H1 (cell line): ENCODE data around the gene DENND1A. TPM values are rescaled to one million over a fixed set of nuclear protein-coding genes. Genes with fewer than 3 reads are reported as not detected.

Source experiments
- ASH2L ChIP-seq: fragments of 200-600, 300-600 bp; sonication (generic); IDR thresholded peaks from one replicate; pipeline ENCODE4 v1.7.1; 2017; ENCODE audit warnings: low read length
- BCL11A ChIP-seq, 2 experiments: IDR thresholded peaks; one replicate each; pipeline ENCODE4 v1.6.1; 2011; ENCODE audit warnings: low read depth in 2 of 2, low read length in 2 of 2, mild to moderate bottlenecking in 2 of 2
- BRCA1 ChIP-seq: IDR thresholded peaks from 2 replicates; pipeline ENCODE4 v1.6.1; 2012; ENCODE audit warnings: low read depth, low read length, improper control_type of control experiment
- CHD1 ChIP-seq: IDR thresholded peaks from 2 replicates; pipeline ENCODE4 v1.6.1; 2012; ENCODE audit warnings: low read depth, low read length, improper control_type of control experiment
- EGR1 ChIP-seq: IDR thresholded peaks from 2 replicates; pipeline ENCODE4 v1.6.1; 2011; ENCODE audit warnings: low read depth, low read length, borderline replicate concordance
- HDAC6 ChIP-seq: IDR thresholded peaks from one replicate; pipeline ENCODE4 v1.7.1; 2012; ENCODE audit warnings: low read depth, mild to moderate bottlenecking, inconsistent platforms, low read length, moderate library complexity
- JUN ChIP-seq: IDR thresholded peaks from 2 replicates; pipeline ENCODE4 v1.6.1; 2011; ENCODE audit warnings: low read depth, mild to moderate bottlenecking, improper control_type of control experiment, low read length
- PHF8 ChIP-seq: fragments of 200-600 bp; sonication (generic); conservative IDR thresholded peaks from 2 replicates; pipeline ENCODE4 v1.7.1; 2012; ENCODE audit warnings: low read depth, mild to moderate bottlenecking, inconsistent platforms, low read length, moderate library complexity
- POLR2AphosphoS5 ChIP-seq: IDR thresholded peaks from 2 replicates; pipeline ENCODE4 v1.6.1; 2011; ENCODE audit warnings: low read depth, low read length
- POU5F1 ChIP-seq: IDR thresholded peaks from 2 replicates; pipeline ENCODE4 v1.6.1; 2011; ENCODE audit warnings: low read depth, mild to moderate bottlenecking, low read length, moderate library complexity
- SIN3A ChIP-seq, 2 experiments: IDR thresholded peaks in 1 of 2; conservative IDR thresholded peaks in 1 of 2; 2 replicates each; pipeline ENCODE4 v1.6.1; 2011 to 2012; ENCODE audit warnings: low read length in 2 of 2, improper control_type of control experiment in 1 of 2, low read depth in 1 of 2, mild to moderate bottlenecking in 1 of 2
- SIRT6 ChIP-seq: IDR thresholded peaks from one replicate; pipeline ENCODE4 v1.7.1; 2012; ENCODE audit warnings: low read length, inconsistent platforms
- TAF1 ChIP-seq: IDR thresholded peaks from 2 replicates; pipeline ENCODE4 v1.6.1; 2011; ENCODE audit warnings: mild to moderate bottlenecking, low read depth, low read length
- TAF7 ChIP-seq: optimal IDR thresholded peaks from 2 replicates; pipeline ENCODE3; 2011; ENCODE audit warnings: low read depth, mild to moderate bottlenecking, inconsistent platforms, low read length, moderate library complexity, borderline replicate concordance
- polyA plus RNA-seq, 7 experiments: library from polyadenylated mRNA; depleted of rRNA in 3 of 7; stranded (reverse) in 5 of 7; unstranded in 2 of 7; fragments of >200 nt in 5 of 7; fragments of 200-250 nt in 2 of 7; gene quantifications; 1 replicate in 5 of 7; 2 replicates in 1 of 7; 4 replicates in 1 of 7; pipeline versions ENCODE4 v1.2.1 to v1.2.3, GENCODE V29; 2011 to 2013; ENCODE audit warnings: missing spikeins in 2 of 7, mixed read lengths in 2 of 7
- total RNA-seq: library from RNA; stranded (reverse); fragmentation: NEBNext Ultra II Directional; extraction: Animal tissue kit (Norgen Biotek cat#: 25700); gene quantifications from 2 replicates; pipeline ENCODE4 v1.2.1, GENCODE V29; 2021

The DENND1A gene
- total and polyA plus RNA-seq, 2 of the 8 experiments (the other 6 are each of a cell fraction or from before 2014, with no cell fraction given) = 24.1 to 26.4 TPM

GRCh38 chr9:123353984-123354591 lies 575.8 kb downstream of the DENND1A start (continued):
- TF ChIP-seq TAF1 (no peak), SIRT6 (no peak), JUN (no peak), POU5F1 (no peak), PHF8 (no peak), HDAC6 (no peak), TAF7 (no peak), POLR2AphosphoS5 (no peak), EGR1 (no peak), ASH2L (no peak), CHD1 (no peak), BCL11A (IDR thresholded peaks at IDR 0.05; ENCODE audit: low read depth in 2 of 2, low read length in 2 of 2) (no peak), BRCA1 (no peak), SIN3A (conservative IDR thresholded peaks at IDR 0.05 in 1 of 2, IDR thresholded peaks at IDR 0.05 in 1 of 2; ENCODE audit: low read depth in 1 of 2, low read length in 2 of 2) (no peak)
